IPS-20b (cell line): ENCODE data around the gene IL17REL.

Experiments
- H3K27ac ChIP-seq: one replicate; pipeline ENCODE4 v1.5.1; 2013; ENCODE audit warnings: low read length
- H3K27me3 ChIP-seq: 2 replicates; pipeline ENCODE4 v1.6.1; 2013; ENCODE audit warnings: mild to moderate bottlenecking, low read length, inconsistent platforms; ENCODE audit not compliant: insufficient read depth
- H3K36me3 ChIP-seq: 2 replicates; pipeline ENCODE4 v1.6.1; 2013; ENCODE audit warnings: low read depth, mild to moderate bottlenecking, inconsistent platforms, low read length, moderate library complexity; ENCODE audit not compliant: insufficient read depth
- H3K4me1 ChIP-seq: 2 replicates; pipeline ENCODE4 v1.6.1; 2013; ENCODE audit warnings: mild to moderate bottlenecking, control low read depth, inconsistent platforms, low read length, moderate library complexity; ENCODE audit not compliant: insufficient read depth
- H3K4me3 ChIP-seq: 2 replicates; pipeline ENCODE4 v1.5.1; 2013; ENCODE audit warnings: mild to moderate bottlenecking, low read length, inconsistent platforms
- H3K9ac ChIP-seq: 2 replicates; pipeline ENCODE4 v1.6.1; 2013; ENCODE audit warnings: low read depth, mild to moderate bottlenecking, inconsistent platforms, low read length, moderate library complexity
- H3K9me3 ChIP-seq: 2 replicates; pipeline ENCODE4 v1.6.1; 2013; ENCODE audit warnings: mild to moderate bottlenecking, low read depth, low read length, inconsistent platforms; ENCODE audit not compliant: insufficient read depth

IL17REL gene

GRCh38 chr22:49970528-49971231, 41.9 kb downstream of the IL17REL start:
- Histone ChIP-seq H3K4me1 (peaks cover 3% of the 10 kb centered on the region; the same call in 1 of the 2 replicates), H3K27ac (no peak overlapping the region), H3K9ac (peak overlapping the region; percentile 16; the same call in 1 of the 2 replicates), H3K9me3 (no peaks in the 10 kb centered on the region), H3K4me3 (peak overlapping the region; percentile 54; the same call in 1 of the 2 replicates), H3K27me3 (peaks cover 35% of the 10 kb centered on the region), H3K36me3 (no peaks in the 10 kb centered on the region)

- Histone ChIP-seq H3K4me3 (no peak overlapping the region), H3K4me1 (peaks cover 3% of the 10 kb centered on the region; the same call in 1 of the 2 replicates), H3K27me3 (peaks cover 35% of the 10 kb centered on the region), H3K36me3 (no peaks in the 10 kb centered on the region), H3K9me3 (no peaks in the 10 kb centered on the region), H3K27ac (no peak overlapping the region), H3K9ac (no peak overlapping the region)
These were observed 42.6 kb downstream of the IL17REL start for GRCh38 chr22:49969751-49970527.

GRCh38 chr22:49968831-49969661, 43.5 kb downstream of the IL17REL start:
- H3K27me3 ChIP-seq: peaks cover 35% of the 10 kb centered on the region

GRCh38 chr22:49968313-49968830, 44.2 kb downstream of the IL17REL start:
- H3K27ac ChIP-seq: no peak overlapping the region
- no peak overlapping the region for H3K9ac ChIP-seq
- H3K36me3 ChIP-seq: peaks cover 8% of the 10 kb centered on the region; the same call in 1 of the 2 replicates
- H3K27me3 ChIP-seq: peaks cover 34% of the 10 kb centered on the region
- H3K4me1 ChIP-seq: peaks cover 3% of the 10 kb centered on the region; the same call in 1 of the 2 replicates
- no peaks in the 10 kb centered on the region for H3K9me3 ChIP-seq
- no peak overlapping the region for H3K4me3 ChIP-seq

More at GRCh38 chr22:49968831-49969661, 43.5 kb downstream of the IL17REL start:
- H3K36me3 ChIP-seq: 0 out of 2 replicates have a peak, but pooled peaks cover 1% of the 10 kb centered on the region
- H3K4me1 ChIP-seq: peaks cover 3% of the 10 kb centered on the region; the same call in 1 of the 2 replicates
- no peak overlapping the region for H3K4me3 ChIP-seq
- H3K27ac ChIP-seq: no peak overlapping the region
- no peaks in the 10 kb centered on the region for H3K9me3 ChIP-seq
- H3K9ac ChIP-seq: no peak overlapping the region

- Histone ChIP-seq H3K36me3 (peaks cover 14% of the 10 kb centered on the region; the same call in 1 of the 2 replicates), H3K9me3 (no peaks in the 10 kb centered on the region), H3K4me1 (peaks cover 3% of the 10 kb centered on the region), H3K27ac (no peak overlapping the region), H3K4me3 (no peak overlapping the region), H3K9ac (no peak overlapping the region), H3K27me3 (peaks cover 28% of the 10 kb centered on the region)
These were observed 44.8 kb downstream of the IL17REL start for GRCh38 chr22:49967706-49968208.

GRCh38 chr22:49966774-49967705, 45.5 kb downstream of the IL17REL start:
- H3K9me3 ChIP-seq: no peaks in the 10 kb centered on the region
- peaks cover 18% of the 10 kb centered on the region; the same call in 1 of the 2 replicates for H3K36me3 ChIP-seq
- no peak overlapping the region for H3K9ac ChIP-seq
- no peak overlapping the region for H3K27ac ChIP-seq
- peaks cover 21% of the 10 kb centered on the region for H3K27me3 ChIP-seq
- peaks cover 3% of the 10 kb centered on the region for H3K4me1 ChIP-seq
- no peak overlapping the region for H3K4me3 ChIP-seq

GRCh38 chr22:49966041-49966773, 46.4 kb downstream of the IL17REL start:
- peaks cover 18% of the 10 kb centered on the region; the same call in 1 of the 2 replicates for H3K36me3 ChIP-seq
- H3K9ac ChIP-seq: no peak overlapping the region
- H3K4me1 ChIP-seq: peaks cover 3% of the 10 kb centered on the region
- H3K4me3 ChIP-seq: no peak overlapping the region
- H3K27ac ChIP-seq: no peak overlapping the region
- no peaks in the 10 kb centered on the region for H3K9me3 ChIP-seq
- H3K27me3 ChIP-seq: peaks cover 19% of the 10 kb centered on the region

- Histone ChIP-seq H3K9ac (no peak overlapping the region), H3K27me3 (peaks cover 11% of the 10 kb centered on the region), H3K36me3 (peaks cover 18% of the 10 kb centered on the region; the same call in 1 of the 2 replicates), H3K4me1 (peaks cover under 1% of the 10 kb centered on the region), H3K4me3 (no peak overlapping the region), H3K27ac (no peak overlapping the region), H3K9me3 (no peaks in the 10 kb centered on the region)
These were observed 47.2 kb downstream of the IL17REL start for GRCh38 chr22:49965091-49966040.
